Testis (tissue), 2 donors: Measurements from ENCODE around the gene HMGCS2.

ENCODE experiments used
- POLR2A ChIP-seq: fragments of 450-650 bp; IDR thresholded peaks from one replicate; pipeline ENCODE4 v1.6.1; 2017; ENCODE audit warnings: antibody characterized with exemption, mild to moderate bottlenecking, moderate library complexity
- TF ChIP-seq, protein P1 (sequence below), 3 experiments: fragments of 450-650 bp in 2 of 3; fragments of 200-600 bp in 1 of 3; sonication (generic) in 1 of 3; IDR thresholded peaks; one replicate each; pipeline ENCODE4 v1.5.1; 2016 to 2019; ENCODE audit warnings: antibody characterized with exemption in 3 of 3, mild to moderate bottlenecking in 2 of 3, moderate library complexity in 1 of 3

DNA sequence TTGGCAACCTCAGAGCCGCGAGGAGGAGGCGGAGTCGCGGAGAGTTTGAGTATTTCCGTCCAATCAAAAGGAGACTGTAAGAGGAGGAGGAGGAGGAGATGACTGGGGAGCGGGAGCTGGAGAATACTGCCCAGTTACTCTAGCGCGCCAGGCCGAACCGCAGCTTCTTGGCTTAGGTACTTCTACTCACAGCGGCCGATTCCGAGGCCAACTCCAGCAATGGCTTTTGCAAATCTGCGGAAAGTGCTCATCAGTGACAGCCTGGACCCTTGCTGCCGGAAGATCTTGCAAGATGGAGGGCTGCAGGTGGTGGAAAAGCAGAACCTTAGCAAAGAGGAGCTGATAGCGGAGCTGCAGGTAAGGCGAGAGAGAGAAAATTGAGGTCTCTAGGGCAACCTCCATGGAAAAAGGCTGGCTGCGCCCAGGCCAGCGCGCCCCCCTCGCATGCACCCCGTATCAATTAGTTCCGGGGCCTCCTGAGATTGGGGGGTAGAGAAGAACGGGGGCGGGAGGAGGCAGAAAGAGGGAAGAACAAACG is 56.8 kb downstream of the HMGCS2 start, which contains the start of gene PHGDH:
- TF ChIP-seq POLR2A: no peak
- TF ChIP-seq, protein P1, sequence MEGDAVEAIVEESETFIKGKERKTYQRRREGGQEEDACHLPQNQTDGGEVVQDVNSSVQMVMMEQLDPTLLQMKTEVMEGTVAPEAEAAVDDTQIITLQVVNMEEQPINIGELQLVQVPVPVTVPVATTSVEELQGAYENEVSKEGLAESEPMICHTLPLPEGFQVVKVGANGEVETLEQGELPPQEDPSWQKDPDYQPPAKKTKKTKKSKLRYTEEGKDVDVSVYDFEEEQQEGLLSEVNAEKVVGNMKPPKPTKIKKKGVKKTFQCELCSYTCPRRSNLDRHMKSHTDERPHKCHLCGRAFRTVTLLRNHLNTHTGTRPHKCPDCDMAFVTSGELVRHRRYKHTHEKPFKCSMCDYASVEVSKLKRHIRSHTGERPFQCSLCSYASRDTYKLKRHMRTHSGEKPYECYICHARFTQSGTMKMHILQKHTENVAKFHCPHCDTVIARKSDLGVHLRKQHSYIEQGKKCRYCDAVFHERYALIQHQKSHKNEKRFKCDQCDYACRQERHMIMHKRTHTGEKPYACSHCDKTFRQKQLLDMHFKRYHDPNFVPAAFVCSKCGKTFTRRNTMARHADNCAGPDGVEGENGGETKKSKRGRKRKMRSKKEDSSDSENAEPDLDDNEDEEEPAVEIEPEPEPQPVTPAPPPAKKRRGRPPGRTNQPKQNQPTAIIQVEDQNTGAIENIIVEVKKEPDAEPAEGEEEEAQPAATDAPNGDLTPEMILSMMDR (IDR thresholded peaks at IDR 0.05): no peak
